Measurements from ENCODE around the gene KCTD16. TPM values are rescaled to one million over a fixed set of nuclear protein-coding genes. Genes with fewer than 3 reads are reported as not detected.

Gene KCTD16
- polyA plus RNA-seq, 2 of the 4 experiments (the other 2 are of a cell fraction) = 0.10 to 0.32 TPM

GRCh38 chr5:144335561-144335960 is 164.9 kb downstream of the KCTD16 start (continued):
- TF ChIP-seq HOXB13 (CRISPR knock-in tag; IDR thresholded peaks at IDR 0.05; ENCODE audit: low read depth) = no peak

GRCh38 chr5:144336191-144336961 is 165.7 kb downstream of the KCTD16 start:
- Histone ChIP-seq H3K4me1 (no peaks in the 10 kb centered on the region), H3K27ac (no peak overlapping the region), H3K4me3 (no peak overlapping the region), H3K4me2 (no peak overlapping the region), H3K9me3 (no peaks in the 10 kb centered on the region)
- ChIA-PET POLR2A (no interaction called here), CTCF (no interaction called here)
- DNase-seq (ENCODE audit: low read depth in 1 of 2, low spot score in 1 of 2) = no peak
- no peak for ATAC-seq
- 41% methylated on average over 5 of the region's 5 CpGs for WGBS (ENCODE audit: missing lambda C conversion rate)
- no peak for FAIRE-seq
- TF ChIP-seq RARB (CRISPR knock-in tag; IDR thresholded peaks at IDR 0.05) (no peak), PBX3 (IDR thresholded peaks at IDR 0.05) (no peak), POLR2A (IDR thresholded peaks at IDR 0.05; ENCODE audit: low read length) (no peak), MAX (IDR thresholded peaks at IDR 0.05) (no peak), E2F6 (IDR thresholded peaks at IDR 0.05; ENCODE audit: borderline replicate concordance, low read depth) (no peak), ESRRA (IDR thresholded peaks at IDR 0.05; ENCODE audit: borderline replicate concordance, low read length) (no peak), ZSCAN20 (CRISPR knock-in tag; IDR thresholded peaks at IDR 0.05) (no peak), POLR2AphosphoS2 (conservative IDR thresholded peaks at IDR 0.05; ENCODE audit: low read length) (no peak), SREBF2 (IDR thresholded peaks at IDR 0.05) (no peak), TP53 (CRISPR knock-in tag; IDR thresholded peaks at IDR 0.05) (no peak), EHF (CRISPR knock-in tag; IDR thresholded peaks at IDR 0.05) (no peak), CTCF (IDR thresholded peaks at IDR 0.05) (no peak), RFX5 (IDR thresholded peaks at IDR 0.05) (no peak), SMC3 (IDR thresholded peaks at IDR 0.05) (no peak), FOXS1 (CRISPR knock-in tag; IDR thresholded peaks at IDR 0.05) (no peak), EP300 (IDR thresholded peaks at IDR 0.05) (no peak), EHMT2 (IDR thresholded peaks at IDR 0.05; ENCODE audit: low read depth) (no peak), CEBPB (IDR thresholded peaks at IDR 0.05) (no peak)

GRCh38 chr5:144352330-144352729 is 181.7 kb downstream of the KCTD16 start:
- FAIRE-seq = peak; percentile 67
- H3K27ac ChIP-seq = no peak overlapping the region

More at GRCh38 chr5:144352330-144352729, 181.7 kb downstream of the KCTD16 start:
- Histone ChIP-seq H3K4me3 (no peak overlapping the region), H3K4me1 (no peaks in the 10 kb centered on the region), H3K4me2 (no peak overlapping the region), H3K9me3 (no peaks in the 10 kb centered on the region)
- POLR2A ChIA-PET = no interaction called here
- no peak for ATAC-seq
- 20% methylated on average over 4 of the region's 4 CpGs for WGBS (ENCODE audit: missing lambda C conversion rate)
- no peak for DNase-seq (ENCODE audit: low read depth in 1 of 2, low spot score in 1 of 2)
- no peak for TF ChIP-seq GATA3 (IDR thresholded peaks at IDR 0.05; ENCODE audit: borderline replicate concordance)
- TF ChIP-seq HES2 (IDR thresholded peaks at IDR 0.05) = no peak
- no peak for TF ChIP-seq CBX2 (IDR thresholded peaks at IDR 0.05; ENCODE audit: borderline replicate concordance, low read depth)
- TF ChIP-seq RFX5 (IDR thresholded peaks at IDR 0.05) = no peak
- TF ChIP-seq CHD4 (IDR thresholded peaks at IDR 0.05; ENCODE audit: borderline replicate concordance) = no peak
- TF ChIP-seq CBX8 (IDR thresholded peaks at IDR 0.05) = no peak
- TF ChIP-seq ZSCAN20 (CRISPR knock-in tag; IDR thresholded peaks at IDR 0.05) = no peak
- TF ChIP-seq HDAC2 (IDR thresholded peaks at IDR 0.05) = no peak
- TF ChIP-seq EP300 (IDR thresholded peaks at IDR 0.05) = no peak
- TF ChIP-seq ZFP36 (IDR thresholded peaks at IDR 0.05; ENCODE audit: borderline replicate concordance, partially characterized antibody) = no peak
- no peak for TF ChIP-seq POLR2AphosphoS2 (conservative IDR thresholded peaks at IDR 0.05; ENCODE audit: low read length)
- CTCF ChIA-PET = no interaction called here
